T-helper 2 cell treated with Interferon-gamma antibody and Interleukin-4, amounts not matched to agents 5 μg/mL and 100 μg/mL, for 36 hours (primary cell): ENCODE results near the gene MXRA8.

ENCODE experiments used
- DNase-seq: peaks from one replicate; pipeline ENCODE4 v3.0.0; 2021; ENCODE audit warnings: low spot score
- H3K27ac Mint-ChIP-seq: one replicate; pipeline ENCODE4 v1.8.0; 2021; ENCODE audit warnings: mild to moderate bottlenecking, mixed read lengths
- H3K27me3 Mint-ChIP-seq: one replicate; pipeline ENCODE4 v1.8.0; 2021; ENCODE audit warnings: low read depth, mixed read lengths
- H3K36me3 Mint-ChIP-seq: one replicate; pipeline ENCODE4 v1.8.0; 2021; ENCODE audit warnings: low read depth, mixed read lengths
- H3K4me1 Mint-ChIP-seq: one replicate; pipeline ENCODE4 v1.8.0; 2021; ENCODE audit warnings: low read depth, mixed read lengths
- H3K4me3 Mint-ChIP-seq: one replicate; pipeline ENCODE4 v1.8.0; 2022; ENCODE audit warnings: mild to moderate bottlenecking, moderate library complexity, mixed read lengths
- H3K9me3 Mint-ChIP-seq: one replicate; pipeline ENCODE4 v1.8.0; 2021; ENCODE audit warnings: mixed read lengths

Gene MXRA8

DNA sequence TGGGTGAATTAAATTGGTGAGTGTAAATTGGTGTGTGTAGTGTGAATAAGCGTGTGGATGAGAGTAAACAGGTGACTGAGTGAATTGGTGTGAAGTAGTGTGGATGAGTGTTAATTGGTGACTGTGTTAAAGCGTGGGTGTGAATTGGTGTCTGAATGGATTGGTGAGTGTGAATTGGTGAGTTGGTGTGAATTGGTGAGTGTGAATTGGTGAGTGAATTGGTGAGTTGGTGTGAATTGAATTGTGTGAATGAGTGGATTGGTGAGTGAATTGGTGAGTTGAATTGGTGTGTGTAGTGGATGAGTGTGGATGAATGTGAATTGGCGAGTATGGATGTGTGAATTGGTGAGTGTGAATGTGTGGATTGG, 8.3 kb upstream of the MXRA8 start:
- H3K36me3 Mint-ChIP-seq = no peaks in the 10 kb centered on the region
- no peaks in the 10 kb centered on the region for H3K9me3 Mint-ChIP-seq
- peaks cover 6% of the 10 kb centered on the region for H3K27me3 Mint-ChIP-seq
- DNase-seq = no peak
- peaks cover 19% of the 10 kb centered on the region for H3K4me1 Mint-ChIP-seq
- no peak overlapping the region for H3K27ac Mint-ChIP-seq
- no peak overlapping the region for H3K4me3 Mint-ChIP-seq

DNA sequence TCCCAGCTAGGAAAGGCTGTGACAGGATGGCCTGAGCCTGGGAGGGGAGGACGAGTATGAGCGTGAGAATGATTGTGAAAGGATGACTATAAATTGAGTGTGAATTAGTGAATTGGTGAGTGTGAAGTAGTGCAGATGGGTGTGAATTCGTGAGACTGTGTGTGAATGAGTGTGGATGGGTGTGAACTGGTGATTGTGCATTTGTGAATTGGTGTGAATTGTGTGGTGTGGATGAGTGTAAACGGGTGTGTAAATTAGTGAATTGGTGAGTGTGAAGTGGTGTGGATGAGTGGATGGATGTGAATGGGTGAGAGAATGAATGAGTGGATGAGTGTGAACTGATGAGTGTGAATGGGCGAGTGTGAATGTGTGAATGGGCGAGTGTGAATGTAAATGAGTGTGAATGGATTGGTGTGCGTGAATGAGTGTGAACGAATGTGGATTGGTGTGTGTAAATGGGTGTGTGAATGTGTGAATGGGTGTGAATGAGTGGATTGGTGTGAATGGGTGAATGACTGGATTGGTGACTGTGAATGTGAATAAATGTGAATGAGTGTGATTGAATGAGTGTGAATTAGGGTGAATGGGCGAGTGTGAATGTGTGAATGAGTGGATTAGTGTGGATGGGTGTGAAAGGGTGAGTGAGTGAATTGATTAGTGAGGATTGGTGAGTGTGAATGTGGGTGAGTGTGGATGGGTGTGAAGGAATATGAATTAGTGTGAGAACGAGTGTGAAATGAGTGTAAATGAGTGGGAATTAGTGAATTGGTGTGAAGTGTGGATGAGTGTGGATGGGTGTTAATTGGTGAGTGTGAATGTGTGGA, 7.7 kb upstream of the MXRA8 start:
- Mint-ChIP-seq H3K27me3 (peaks cover 7% of the 10 kb centered on the region), H3K9me3 (no peaks in the 10 kb centered on the region), H3K4me1 (peaks cover 14% of the 10 kb centered on the region), H3K27ac (no peak overlapping the region), H3K36me3 (no peaks in the 10 kb centered on the region), H3K4me3 (no peak overlapping the region)
- no peak for DNase-seq

DNA sequence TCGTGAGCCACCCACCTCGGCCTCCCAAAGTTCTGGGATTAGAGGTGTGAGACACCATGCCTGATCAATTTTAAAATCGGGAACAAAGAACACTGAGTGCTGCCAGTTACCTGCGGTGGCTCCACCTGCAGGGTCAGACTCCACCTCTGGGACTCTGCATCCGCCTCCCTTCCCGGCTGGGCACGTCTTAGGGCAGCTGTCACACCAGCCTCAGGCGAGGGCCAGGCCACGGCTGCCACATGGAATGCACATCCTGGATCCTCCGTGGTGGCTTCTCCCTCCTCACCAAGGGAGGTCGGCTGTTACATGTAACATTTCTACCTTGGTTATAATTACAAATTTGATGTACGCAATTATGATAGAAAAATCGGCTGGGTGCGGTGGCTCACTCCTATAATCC, 5.9 kb upstream of the MXRA8 start:
- Mint-ChIP-seq H3K36me3 (no peaks in the 10 kb centered on the region), H3K27ac (no peak overlapping the region), H3K27me3 (peaks cover 13% of the 10 kb centered on the region), H3K9me3 (no peaks in the 10 kb centered on the region), H3K4me1 (peaks cover 11% of the 10 kb centered on the region), H3K4me3 (no peak overlapping the region)
- DNase-seq = no peak

DNA sequence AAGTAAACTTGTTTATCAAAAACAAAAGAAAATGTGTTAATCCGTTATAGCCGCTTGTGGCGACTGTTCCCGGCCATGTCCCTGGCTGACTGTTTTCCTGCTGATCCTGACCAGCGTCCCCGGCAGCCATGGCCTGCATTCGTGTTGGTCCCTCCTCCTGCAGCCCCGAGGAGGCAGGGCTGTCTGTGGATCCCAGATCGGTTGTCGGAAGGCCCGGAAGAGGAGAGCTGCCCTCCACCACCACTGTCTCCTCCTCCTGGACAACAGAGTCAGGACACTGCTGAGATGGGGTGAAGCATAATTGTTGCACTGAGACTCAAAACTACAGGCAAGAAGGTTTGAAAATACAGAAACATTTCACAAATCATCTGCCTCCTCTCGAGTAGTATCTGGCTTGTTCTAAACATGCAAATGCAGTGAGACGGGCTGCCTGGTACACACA, 3.6 kb upstream of the MXRA8 start:
- no peak for DNase-seq
- no peaks in the 10 kb centered on the region for H3K9me3 Mint-ChIP-seq
- peaks cover 18% of the 10 kb centered on the region for H3K27me3 Mint-ChIP-seq
- no peak overlapping the region for H3K4me3 Mint-ChIP-seq
- peaks cover 13% of the 10 kb centered on the region for H3K4me1 Mint-ChIP-seq
- no peaks in the 10 kb centered on the region for H3K36me3 Mint-ChIP-seq
- no peak overlapping the region for H3K27ac Mint-ChIP-seq

DNA sequence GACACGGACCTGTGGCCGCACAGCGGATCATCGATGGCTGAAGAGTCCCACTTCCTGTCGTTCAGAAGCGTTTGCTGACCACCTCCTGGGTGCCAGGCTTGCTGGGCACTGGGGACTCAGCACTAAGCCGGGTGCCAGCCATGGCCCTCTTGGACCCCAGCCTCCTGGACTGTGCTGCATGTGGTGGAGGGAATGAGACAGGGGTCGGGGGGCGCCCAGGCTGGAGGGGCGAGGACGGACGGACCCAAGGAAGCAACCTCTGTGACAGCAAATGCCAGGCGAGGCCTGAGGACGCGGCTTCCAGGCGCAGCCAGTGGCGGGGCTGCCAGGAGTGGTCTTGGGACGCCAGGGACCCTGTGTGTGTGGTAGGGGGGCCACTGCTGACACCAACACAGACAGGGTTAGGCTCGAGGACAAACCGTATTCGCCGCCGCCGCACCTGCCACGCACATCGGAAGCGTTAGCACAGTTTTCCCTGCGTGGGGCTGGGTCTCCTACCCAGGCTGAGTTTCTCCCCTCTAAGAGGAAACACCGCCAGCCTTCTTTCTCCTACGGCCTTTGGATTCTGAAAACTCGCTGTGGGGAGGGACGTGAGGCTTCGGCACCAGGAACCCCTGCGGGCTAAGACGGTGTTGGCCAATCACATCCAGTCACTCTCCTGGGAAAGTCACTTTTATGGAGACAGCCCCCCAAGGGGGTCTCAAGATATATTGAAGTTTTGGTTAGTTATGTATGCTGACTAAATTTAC, 3.1 kb upstream of the MXRA8 start:
- Mint-ChIP-seq H3K36me3 (no peaks in the 10 kb centered on the region), H3K27ac (no peak overlapping the region), H3K4me3 (no peak overlapping the region), H3K9me3 (no peaks in the 10 kb centered on the region), H3K4me1 (peaks cover 13% of the 10 kb centered on the region), H3K27me3 (peaks cover 18% of the 10 kb centered on the region)
- no peak for DNase-seq

DNA sequence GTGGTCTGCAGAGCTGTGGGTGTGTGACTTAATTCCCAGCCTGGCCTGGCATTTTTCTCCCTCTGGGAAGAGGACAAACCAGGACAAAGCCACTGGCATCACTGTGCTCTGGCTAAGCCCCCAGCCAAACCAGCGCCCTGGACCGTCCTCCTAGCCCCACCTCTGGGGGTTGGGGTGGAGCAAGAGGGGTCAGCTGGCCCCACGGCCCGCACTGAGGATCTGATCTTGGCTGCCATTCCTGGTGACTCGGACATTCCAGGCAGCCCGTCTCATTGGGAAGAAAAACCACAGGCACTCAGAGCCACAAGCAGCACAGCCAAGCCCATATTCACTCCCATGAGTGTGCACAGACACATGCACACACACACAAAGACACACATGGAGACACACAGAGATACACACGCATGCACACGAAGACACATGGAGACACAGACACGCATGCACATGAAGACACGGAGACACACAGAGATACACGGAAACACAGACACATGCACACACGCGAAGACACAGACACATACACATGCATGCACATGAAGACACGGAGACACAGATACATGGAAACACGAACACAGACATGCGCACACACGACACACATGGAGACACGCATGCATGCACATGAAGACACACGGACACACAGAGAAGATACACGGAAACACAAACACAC, 2.3 kb upstream of the MXRA8 start:
- no peaks in the 10 kb centered on the region for H3K9me3 Mint-ChIP-seq
- DNase-seq = no peak
- H3K27me3 Mint-ChIP-seq = peaks cover 18% of the 10 kb centered on the region
- H3K4me3 Mint-ChIP-seq = no peak overlapping the region
- no peaks in the 10 kb centered on the region for H3K36me3 Mint-ChIP-seq
- H3K27ac Mint-ChIP-seq = no peak overlapping the region
- peaks cover 13% of the 10 kb centered on the region for H3K4me1 Mint-ChIP-seq

DNA sequence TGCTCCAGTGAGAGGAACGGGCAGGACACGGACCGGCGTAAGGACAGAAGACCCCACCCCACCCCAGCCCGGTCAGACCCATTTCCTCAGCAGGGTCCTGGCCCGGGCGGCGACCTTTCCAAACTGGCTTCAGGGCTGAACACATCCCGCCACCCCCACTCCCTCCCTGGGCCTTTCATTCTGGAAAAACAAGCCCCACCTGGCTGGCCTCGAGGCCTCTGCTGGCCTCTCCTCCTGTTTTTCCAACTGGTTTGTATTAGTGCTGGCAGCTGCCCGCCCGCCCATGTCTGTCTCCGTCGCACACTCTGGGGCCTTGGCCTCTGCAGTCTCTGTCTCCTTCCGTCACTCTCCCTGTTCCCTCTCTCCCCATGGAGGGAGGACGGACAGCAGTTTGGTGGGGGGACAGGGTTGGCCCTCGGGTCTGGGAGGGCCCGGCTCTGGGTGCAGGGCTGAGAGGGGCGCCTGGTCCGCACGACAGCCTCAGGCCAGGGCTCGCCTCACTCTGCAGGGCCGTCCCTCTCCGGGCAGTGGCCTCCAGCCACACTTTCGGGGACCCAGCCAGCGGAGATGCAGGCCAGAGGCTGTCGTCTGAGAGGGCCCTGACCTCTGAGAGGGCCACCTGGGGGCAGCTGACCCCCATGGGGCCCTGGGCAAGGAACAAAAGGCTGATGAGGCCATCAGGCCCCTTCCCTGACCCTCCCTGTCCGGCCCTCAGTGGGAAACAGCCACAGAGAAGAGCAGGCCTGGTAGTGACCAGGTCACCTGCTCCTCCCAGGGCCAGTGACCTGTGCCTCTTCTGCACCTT, 1.5 kb upstream of the MXRA8 start:
- Mint-ChIP-seq H3K9me3 (no peaks in the 10 kb centered on the region), H3K27ac (no peak overlapping the region), H3K27me3 (peaks cover 18% of the 10 kb centered on the region), H3K4me1 (peaks cover 13% of the 10 kb centered on the region), H3K36me3 (no peaks in the 10 kb centered on the region), H3K4me3 (no peak overlapping the region)
- no peak for DNase-seq

DNA sequence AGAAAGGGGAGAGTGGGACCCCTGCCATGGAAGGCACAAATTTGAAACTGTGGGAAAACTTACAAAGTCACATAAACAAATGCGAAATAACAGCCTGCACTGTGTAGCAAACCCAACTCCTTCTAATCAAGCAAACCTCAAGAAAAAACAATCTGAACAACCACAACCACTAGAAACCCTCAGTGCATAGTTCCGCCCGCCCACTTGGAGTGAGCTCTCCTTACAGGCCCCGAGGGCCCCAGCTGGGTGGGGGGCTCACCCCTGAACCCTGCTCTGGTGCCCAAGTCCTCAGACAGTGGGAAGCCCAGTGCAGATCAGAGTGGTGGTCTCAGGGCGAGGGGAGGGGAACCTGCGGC, 931 bp upstream of the MXRA8 start:
- H3K36me3 Mint-ChIP-seq = no peaks in the 10 kb centered on the region
- DNase-seq = no peak
- peaks cover 19% of the 10 kb centered on the region for H3K27me3 Mint-ChIP-seq
- H3K4me3 Mint-ChIP-seq = peak overlapping the region; percentile 12
- no peaks in the 10 kb centered on the region for H3K9me3 Mint-ChIP-seq
- no peak overlapping the region for H3K27ac Mint-ChIP-seq
- peaks cover 13% of the 10 kb centered on the region for H3K4me1 Mint-ChIP-seq

DNA sequence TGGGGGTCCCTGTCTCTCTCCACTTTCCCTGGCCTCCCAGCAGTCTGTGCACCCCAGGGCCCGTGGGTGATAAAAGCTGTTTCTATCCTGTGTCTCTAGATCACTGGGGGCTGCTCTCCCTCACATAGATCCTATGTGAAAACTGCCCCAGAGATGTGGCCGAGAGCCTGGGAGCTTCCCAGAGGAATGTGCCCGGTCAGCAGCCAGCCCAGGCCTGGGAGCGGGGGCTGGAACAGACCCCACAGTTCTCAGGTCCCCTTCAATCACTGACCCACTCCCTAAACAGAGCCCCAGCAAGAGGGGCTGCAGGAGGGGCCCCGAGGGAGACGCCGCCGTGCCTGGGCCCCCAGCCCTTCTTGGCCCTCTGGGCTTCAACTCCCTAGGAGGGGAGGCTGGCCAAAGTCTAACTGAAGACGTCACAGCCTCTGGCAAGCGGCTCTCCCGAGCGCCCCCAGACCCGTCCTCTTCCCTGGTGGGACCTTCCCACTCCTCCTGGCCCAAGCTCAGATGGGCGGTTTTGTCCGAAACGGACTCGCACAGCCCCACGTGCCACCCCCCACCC, 403 bp downstream of the MXRA8 start:
- Mint-ChIP-seq H3K27me3 (peaks cover 25% of the 10 kb centered on the region), H3K27ac (no peak overlapping the region), H3K9me3 (no peaks in the 10 kb centered on the region)

DNA sequence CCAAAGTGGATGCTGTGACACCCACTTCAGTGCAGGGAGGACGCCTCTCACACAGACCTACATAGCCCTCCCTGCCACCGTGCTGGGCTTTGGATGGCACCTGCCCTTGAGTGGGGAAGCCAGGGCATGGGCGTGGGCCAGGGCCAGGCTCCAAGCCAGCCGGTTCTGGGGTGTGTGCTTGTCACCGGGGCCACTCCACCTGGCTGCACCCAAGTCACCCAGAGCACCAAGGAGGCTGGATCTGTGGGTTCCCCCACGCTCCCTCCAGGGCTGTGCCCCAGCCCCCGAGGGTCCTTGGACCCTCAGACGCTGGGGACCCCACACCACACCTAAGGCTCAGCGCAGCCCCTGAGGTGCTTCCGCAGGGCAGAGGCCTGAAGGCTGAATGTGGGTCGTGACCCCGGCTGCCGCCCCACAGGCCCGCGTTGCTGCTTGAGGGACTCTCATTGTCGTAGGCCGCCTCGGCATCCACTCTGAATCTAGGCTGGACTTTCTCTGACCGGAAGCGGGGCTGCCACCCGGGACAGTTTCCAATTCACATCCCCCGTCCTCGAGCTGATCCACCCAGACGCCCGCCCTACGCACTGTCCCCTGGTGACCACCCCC, 1.5 kb downstream of the MXRA8 start:
- peaks cover 12% of the 10 kb centered on the region for H3K4me1 Mint-ChIP-seq
- peaks cover 30% of the 10 kb centered on the region for H3K27me3 Mint-ChIP-seq
- H3K4me3 Mint-ChIP-seq = no peak overlapping the region
- no peaks in the 10 kb centered on the region for H3K9me3 Mint-ChIP-seq
- H3K27ac Mint-ChIP-seq = no peak overlapping the region
- DNase-seq = no peak
- no peaks in the 10 kb centered on the region for H3K36me3 Mint-ChIP-seq

More for the DNA sequence above, 403 bp downstream of the MXRA8 start:
- Mint-ChIP-seq H3K36me3 (no peaks in the 10 kb centered on the region), H3K4me1 (peaks cover 13% of the 10 kb centered on the region), H3K4me3 (no peak overlapping the region)
- no peak for DNase-seq

DNA sequence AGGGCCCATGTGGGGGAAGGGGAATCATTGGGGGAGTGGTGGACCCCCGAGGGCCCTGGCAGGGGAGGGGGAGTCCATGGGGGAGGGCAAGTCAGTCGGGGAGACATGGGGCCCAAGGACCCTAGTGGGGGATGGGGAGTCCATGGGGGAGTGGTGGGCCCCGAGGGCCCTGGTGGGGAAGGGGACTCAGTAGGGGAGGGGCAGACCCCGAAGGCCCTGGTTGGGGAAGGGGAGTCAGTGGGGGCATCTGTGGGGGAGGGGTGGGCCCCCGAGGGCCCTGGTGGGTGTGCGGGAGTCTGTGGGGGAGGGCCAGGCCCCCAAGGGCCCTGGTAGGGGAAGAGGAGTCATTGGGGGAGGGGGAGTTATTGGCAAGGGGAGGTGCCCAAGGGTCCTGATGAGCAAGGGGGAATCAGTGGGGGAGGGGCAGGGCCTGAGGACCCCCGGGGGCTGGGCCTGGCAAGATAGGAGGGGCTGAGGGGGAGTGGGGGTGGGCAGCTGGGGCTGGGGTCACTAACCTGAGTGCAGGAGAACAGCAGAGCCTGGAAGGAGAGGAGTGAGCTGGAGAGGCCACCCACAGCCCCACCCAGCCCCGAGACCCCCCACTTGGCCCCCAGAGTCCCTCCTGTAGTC, 2.1 kb downstream of the MXRA8 start:
- no peak overlapping the region for H3K27ac Mint-ChIP-seq
- no peaks in the 10 kb centered on the region for H3K9me3 Mint-ChIP-seq
- no peak for DNase-seq
- H3K36me3 Mint-ChIP-seq = no peaks in the 10 kb centered on the region
- H3K4me1 Mint-ChIP-seq = peaks cover 11% of the 10 kb centered on the region
- H3K27me3 Mint-ChIP-seq = peaks cover 30% of the 10 kb centered on the region
- no peak overlapping the region for H3K4me3 Mint-ChIP-seq

DNA sequence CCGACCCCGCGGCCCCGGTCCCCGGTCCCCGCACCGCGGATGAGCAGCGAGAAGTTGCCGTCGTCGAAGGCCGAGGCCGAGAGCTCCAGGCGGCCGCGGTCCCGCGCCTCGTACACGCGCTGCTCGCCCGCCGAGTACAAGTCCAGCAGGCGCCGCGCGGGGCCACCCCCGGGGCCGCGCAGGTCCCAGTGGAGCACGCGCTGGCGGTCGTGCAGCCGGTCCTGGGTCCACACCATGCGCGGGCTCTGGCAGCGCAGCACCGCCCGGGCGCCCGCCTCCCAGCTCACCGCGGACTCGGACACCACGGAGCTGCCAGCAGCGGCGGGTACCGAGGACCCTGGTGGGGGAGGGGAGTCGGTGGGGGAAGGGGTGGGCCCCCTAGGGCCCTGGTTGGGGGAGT, 2.9 kb downstream of the MXRA8 start:
- no peak overlapping the region for H3K27ac Mint-ChIP-seq
- peaks cover 24% of the 10 kb centered on the region for H3K27me3 Mint-ChIP-seq
- H3K4me1 Mint-ChIP-seq = peaks cover 9% of the 10 kb centered on the region
- H3K9me3 Mint-ChIP-seq = no peaks in the 10 kb centered on the region
- no peak overlapping the region for H3K4me3 Mint-ChIP-seq
- H3K36me3 Mint-ChIP-seq = no peaks in the 10 kb centered on the region
- DNase-seq = no peak
